Raji (cell line): ENCODE measurements around the gene PLXNB1.

ENCODE experiments used
- POLR2A ChIP-seq: IDR thresholded peaks from 2 replicates; pipeline ENCODE4 v1.6.1; 2011; ENCODE audit warnings: low read depth, low read length, control low read depth; ENCODE audit not compliant: insufficient read depth

Gene PLXNB1

DNA sequence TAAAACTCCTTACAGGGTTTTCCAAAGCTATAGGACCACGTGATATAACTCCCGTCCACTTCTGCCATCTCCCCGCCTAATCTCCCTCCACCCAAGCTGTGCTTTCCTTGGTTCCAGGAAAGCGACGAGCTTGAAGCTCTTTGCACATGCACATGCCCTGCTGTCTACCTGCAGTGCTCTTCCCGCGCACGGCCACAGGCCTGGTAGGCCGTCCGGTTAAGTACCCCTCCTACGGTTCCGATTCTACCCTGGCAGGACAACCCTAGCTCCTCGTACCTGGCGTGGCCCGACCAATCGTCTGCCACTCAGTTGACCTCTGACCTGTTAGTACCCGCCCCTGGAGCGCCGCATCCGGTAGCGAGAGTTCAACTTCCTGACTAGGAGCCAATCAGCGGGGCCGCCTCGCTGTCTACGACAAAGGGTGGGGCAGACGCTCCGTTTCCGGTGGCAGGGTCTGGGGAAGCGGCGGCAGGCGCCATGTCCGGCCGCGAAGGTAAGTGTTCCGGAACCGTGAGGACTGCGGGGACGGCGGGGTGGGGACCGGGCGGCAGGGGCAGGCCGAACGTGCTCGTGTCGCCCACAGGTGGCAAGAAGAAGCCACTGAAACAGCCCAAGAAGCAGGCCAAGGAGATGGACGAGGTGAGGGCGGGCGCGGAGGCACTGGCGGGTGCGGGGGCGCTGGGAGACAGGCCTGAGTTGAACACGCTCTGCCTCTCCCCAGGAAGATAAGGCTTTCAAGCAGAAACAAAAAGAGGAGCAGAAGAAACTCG is 10.1 kb upstream of the PLXNB1 start, which contains the start of the genes CCDC51 and TMA7:
TSS of gene CCDC51 (minus strand) at position 300 of the 770 bp plus-strand sequence. CDS start 4,991 bp downstream, outside the sequence.
TSS of gene TMA7 (plus strand) at position 438 of the 770 bp plus-strand sequence. CDS start at position 478, 40 bp downstream.
- TF ChIP-seq POLR2A = peak; percentile 96

DNA sequence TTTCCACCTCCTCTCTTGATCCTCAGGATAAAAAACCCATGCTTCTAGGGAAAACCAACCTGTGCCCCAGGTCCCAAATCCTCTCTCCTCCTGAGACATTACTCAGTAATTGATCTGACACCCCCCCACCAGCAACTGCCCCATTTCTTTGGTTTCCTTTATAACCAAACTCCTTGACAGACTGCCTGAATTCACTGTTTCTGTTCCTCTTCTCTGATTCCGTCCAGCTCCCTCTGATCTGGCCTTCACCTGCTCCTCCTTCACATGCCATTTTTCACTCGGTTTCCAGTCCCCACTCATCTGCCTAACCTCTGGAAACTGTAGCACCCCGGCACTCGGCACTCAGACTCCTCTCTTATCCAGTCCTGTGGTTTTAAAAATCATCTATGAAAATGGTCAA is 7.9 kb upstream of the PLXNB1 start:
- TF ChIP-seq POLR2A = no peak

DNA sequence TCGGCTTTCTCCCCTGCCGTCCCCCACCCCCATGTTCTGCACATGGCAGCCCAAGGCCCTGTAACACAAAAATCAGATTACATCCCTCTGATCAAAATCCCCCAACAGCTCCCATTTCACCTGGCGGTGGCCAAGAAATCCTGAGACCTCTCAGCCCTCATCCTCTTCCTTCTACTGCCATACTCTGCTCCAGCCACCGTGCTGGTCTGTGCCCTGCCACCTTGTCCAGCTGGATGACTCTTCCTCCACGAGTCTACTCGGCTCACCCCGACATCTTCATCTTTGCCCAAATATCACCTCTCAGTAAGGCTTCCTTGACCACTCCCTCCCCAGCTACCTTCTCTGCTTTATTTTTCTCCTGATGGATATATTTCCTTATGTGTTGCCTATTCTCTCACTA is 7.0 kb upstream of the PLXNB1 start:
- no peak for TF ChIP-seq POLR2A

DNA sequence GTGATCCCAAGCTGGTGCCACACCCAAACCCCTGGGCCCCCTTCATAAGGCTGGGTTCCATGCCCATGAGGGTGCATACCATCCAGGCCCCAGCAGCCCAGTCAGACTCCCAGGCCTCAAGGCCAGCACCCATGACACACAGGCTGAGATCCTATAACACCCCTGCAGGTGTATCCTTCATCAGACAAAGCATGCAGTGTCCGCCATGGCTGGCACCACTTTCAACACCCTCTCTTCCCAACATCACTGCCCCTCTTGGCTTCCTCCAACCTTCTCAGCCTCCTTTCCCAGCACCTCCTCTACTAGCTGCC is 6.5 kb upstream of the PLXNB1 start:
- no peak for TF ChIP-seq POLR2A

DNA sequence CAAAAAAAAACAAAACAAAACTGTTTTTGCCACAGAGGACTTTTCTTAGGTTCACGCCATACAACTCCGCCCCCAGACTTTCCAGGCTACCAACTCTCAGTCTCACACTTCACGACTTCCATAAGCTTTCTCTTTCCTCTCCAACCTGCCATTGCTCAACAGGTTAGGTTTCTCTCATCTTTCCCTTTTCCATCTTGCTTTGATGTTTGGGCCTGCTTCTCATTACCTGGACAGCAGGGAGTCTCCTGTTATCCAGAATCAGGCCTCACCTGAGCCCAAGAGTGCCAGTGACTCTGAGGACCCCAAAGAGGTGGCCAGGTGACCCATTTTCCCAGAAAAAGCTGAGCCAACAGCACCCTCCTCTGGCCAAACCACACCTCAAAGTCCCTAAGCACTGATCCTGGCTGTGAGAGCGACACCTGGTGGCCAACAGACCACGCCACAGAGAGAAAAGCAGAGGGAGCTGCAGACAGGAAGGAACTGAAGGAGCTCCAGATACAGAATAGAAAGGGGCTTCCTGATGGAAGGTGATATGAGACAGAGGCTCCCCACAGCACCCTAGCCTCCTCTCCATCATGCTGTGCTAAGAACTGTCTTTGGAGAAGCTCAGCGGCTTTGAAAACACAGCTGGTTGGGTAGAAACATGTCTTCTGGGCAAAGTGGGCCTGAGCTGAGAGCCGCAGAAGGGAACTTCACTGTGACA is 6.0 kb upstream of the PLXNB1 start:
- TF ChIP-seq POLR2A = peak; percentile 41; the same call in 1 of the 2 replicates

DNA sequence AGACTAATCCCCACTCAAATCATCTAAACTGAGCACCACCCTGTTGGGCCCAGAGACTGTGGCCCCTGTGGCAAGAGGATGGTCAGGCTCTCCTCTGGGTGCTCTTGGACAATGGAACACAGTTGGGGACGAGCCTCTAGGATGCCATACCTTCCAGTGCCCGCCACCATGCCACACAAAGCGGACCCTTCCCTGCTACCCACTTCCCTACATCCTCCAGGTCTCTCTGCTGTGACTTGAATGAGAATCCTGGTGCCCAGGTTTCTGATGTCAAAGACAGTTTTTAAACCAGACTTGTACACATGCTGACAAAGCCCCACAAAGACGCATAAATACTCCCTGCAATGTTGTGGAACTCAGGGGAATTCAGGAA is 5.3 kb upstream of the PLXNB1 start:
- TF ChIP-seq POLR2A = no peak

DNA sequence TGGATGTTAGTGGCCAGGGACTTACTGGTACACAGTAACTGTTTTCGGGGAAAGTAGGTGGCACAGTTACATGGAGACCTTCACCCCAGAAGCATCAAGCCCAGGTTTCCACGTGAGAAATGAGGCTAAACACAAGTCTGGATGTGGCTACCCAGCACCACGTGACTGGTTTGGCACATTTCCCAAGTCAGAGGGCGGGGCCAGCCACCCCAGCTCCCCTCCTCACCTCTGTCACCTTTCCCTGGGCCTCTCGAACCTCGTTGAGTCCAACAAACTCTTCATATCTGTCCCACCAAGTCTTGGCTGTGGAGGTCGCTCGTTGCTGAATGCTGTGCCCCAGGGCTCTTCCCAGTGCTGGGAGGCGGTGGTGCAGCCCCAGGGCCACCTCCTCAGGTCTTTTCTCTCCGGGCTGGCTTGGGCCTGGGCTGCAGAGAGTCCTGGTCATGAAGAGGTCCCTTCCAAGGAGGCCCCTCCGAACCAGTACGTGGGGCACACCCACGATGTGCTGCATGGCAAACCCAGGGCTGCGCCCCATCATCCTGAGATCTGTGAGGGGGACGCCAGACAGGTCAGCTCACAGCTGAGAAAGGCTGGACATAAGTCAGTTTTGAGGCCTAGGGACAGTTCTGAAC is 4.8 kb upstream of the PLXNB1 start:
- TF ChIP-seq POLR2A = no peak

DNA sequence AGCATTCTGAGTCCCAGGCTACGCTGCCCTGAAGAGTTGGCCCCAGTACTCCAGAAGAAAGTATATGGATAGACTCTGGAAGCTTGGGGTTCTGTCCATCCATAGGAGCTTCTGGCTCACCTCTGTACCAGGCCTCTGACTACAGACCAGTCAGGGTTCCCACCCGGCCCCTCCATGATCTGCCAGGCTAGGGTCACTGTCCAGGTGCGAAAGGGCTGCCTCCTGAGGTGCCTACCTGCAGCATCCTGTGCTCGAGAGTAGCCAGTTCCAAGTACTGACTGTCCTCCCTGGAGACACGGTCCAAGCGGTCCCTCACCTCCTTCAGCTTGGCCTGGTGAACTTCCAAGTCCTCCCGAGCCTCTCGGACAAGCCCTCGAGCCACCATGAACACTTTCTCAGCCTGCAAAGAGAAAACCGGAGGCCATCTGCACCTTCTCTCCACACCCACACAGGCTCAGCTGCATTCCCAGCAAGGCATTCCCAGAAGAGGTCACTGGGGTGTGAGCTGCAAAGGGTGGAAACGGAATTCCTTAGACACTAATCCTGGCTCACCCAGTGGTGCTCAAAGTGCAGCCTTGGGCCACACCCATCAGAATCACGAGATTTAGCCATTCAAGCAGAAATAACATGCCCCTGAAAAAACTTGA is 3.7 kb upstream of the PLXNB1 start:
- no peak for TF ChIP-seq POLR2A

DNA sequence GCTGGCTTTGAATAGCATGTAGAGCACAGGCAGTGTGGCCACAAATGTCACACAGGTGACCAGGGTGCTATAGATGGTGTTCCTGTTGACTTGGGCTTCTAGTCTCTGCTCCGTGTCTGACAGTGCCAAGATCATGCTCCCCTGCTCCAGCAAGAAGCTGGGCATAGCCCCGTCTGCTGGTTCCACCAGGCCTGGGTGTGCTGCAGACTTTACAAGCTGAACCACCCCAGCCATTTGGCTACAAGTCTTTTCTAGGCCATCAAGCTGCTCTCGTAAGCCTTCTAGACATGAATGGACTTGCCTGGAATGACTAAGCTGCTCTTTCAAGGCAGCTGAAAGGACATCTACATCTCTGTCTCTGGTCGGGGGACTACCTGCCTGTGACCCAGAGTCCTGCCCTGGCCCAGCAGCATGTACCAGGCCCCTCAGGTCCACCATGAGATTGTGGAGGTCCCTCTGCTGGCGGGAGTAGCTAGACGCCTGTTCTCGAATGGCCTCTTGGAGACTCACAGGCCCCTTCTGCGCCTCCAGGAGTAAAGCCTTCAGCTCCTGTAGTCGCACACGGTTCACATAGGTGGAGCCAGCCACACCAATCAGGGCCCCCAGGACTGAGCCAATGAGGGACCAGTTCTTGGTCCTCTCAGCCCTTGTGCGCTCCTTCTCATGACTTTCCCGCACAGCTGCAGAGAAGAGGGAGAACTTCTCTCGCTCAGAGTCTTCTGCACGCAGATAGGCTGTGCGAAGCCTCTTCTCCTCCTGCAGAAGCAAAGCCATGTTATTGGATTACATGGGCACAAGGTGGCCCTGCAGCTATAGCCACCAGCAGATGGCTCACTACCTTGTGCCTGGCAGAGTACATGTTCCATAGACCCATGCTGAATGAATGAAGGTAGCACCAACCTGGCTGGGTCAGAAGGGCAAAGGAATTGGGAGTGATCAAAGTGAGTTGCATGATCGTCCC is 2.8 kb upstream of the PLXNB1 start:
- TF ChIP-seq POLR2A = no peak

DNA sequence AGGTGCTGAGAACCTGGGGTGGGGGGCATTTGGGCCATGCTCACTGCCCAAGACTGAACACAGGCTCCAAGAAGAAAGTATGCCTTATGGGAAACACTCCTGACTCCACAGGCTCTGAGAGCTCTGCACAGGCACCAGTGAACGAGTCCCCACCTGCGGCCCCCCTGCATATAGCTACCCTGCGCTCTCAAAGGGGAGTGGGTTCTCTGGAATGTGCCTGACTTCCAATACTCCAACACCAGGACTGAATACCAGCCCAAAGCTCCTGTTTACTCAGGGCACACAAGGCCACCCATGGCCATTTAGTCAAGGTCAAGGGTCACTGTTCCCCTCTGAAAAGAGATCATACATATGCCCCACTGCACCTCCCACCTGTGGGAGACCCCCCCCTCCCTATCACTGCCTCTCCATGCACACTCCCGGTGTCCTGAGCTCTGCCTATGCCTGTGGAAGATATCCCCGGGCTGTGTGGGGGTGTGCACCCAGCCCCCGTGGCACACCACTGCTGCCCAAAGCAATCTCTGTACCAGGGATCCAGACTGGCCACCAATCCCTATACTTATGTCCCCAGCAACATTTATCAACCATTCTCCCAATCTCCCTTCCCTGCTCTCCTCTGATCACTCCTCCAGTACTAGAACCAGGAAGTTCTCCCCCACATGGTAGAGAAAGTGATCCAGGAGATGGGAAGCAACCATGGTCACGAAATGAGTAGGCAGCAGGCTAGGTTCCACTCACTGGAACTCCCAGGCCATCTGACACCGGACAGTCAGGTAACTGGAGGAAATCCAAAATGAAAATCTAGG is 1.5 kb upstream of the PLXNB1 start:
- no peak for TF ChIP-seq POLR2A

DNA sequence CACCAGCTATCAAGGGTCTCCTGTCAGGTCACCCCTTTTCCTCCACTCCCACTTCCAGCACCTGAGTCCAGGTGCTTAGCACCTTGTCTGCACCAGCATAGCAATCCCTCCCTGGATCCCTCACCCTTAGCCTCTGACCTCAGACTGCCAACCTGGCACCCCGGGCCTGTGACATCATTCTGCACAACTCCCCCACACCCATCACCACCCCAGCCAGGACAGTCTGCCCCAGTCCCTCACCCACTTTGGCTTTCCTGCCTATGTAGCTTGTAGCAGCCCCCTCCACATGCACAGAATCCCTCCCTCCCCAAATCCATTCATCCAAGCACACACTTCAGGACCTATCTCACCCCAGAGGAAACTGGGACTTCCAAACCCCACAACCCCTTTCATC is 819 bp upstream of the PLXNB1 start:
- no peak for TF ChIP-seq POLR2A

DNA sequence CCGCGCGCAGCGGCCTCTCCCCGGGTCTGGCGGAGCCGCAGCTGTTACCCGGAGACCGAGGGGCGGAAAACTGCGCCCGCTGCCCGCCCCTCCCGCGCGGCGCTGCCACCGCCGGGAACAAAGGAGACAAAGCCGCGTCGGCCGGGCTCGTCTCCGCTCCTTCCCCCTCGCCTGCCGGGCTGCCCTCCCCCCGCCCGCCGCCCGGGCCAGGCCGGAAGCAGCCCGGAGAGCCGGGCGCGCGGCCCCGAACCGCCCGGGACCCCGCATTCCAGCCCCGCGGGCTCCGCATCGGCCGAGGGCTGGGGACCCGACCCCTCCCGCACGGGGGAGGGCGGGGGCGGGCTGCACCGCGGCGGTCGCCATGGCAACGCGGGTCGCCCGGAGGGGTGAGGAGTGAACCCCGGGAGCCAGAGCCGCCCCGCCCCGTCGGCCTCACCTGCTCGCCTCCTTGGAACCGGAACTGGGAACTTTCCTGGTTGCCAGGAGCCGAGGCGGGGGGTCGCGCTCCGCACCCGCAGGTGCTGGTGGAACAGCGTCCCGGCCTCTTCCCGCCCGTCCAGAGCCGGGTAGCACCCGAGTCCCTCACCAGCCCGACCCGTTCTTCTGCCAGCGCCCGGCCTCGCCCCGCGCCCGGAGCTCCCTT is 448 bp downstream of the PLXNB1 start:
- TF ChIP-seq POLR2A = no peak
